Right kidney (tissue), 9 donors: ENCODE results near the gene NR1H2.
"Not testable (repeated sequence)": the region's sequence is repeated elsewhere in the genome, so short reads cannot be mapped to it uniquely, and the experiment has no call there.

Experiments
- DNase-seq: peaks from one replicate; pipeline ENCODE4 v3.0.0-alpha.2; 2016
- long read RNA-seq, 8 donors: transcript quantifications; one replicate each; lab custom pipeline, GENCODE V29; 2026

NR1H2 gene
- long read RNA-seq, donor 1, transcript NR1H2-201 (10 exons, 1,998 nt): major isoform, 19 of 34 reads
- long read RNA-seq, donor 1, partial matches to known transcripts: 13 of 34 reads
- long read RNA-seq, donor 1, other reads (novel, unspliced or antisense): 0 of 34 reads
- long read RNA-seq, donor 2, transcript NR1H2-201 (10 exons, 1,998 nt): major isoform, 5 of 7 reads
- long read RNA-seq, donor 2, partial matches to known transcripts: 0 of 7 reads
- long read RNA-seq, donor 2, other reads (novel, unspliced or antisense): 0 of 7 reads
- long read RNA-seq, donor 3, partial matches to known transcripts: 5 of 8 reads
- long read RNA-seq, donor 3, other reads (novel, unspliced or antisense): 0 of 8 reads
- long read RNA-seq, donor 4, transcript NR1H2-201 (10 exons, 1,998 nt): major isoform, 11 of 16 reads
- long read RNA-seq, donor 4, partial matches to known transcripts: 5 of 16 reads
- long read RNA-seq, donor 4, other reads (novel, unspliced or antisense): 0 of 16 reads
- long read RNA-seq, donor 5, transcript NR1H2-201 (10 exons, 1,998 nt): major isoform, 17 of 24 reads
- long read RNA-seq, donor 5, partial matches to known transcripts: 7 of 24 reads
- long read RNA-seq, donor 5, other reads (novel, unspliced or antisense): 0 of 24 reads
- long read RNA-seq, donor 6, transcript NR1H2-201 (10 exons, 1,998 nt): major isoform, 14 of 14 reads
- long read RNA-seq, donor 6, partial matches to known transcripts: 0 of 14 reads
- long read RNA-seq, donor 6, other reads (novel, unspliced or antisense): 0 of 14 reads
- long read RNA-seq, donor 7, transcript NR1H2-201 (10 exons, 1,998 nt): major isoform, 15 of 52 reads
- long read RNA-seq, donor 7, partial matches to known transcripts: 36 of 52 reads
- long read RNA-seq, donor 7, other reads (novel, unspliced or antisense): 0 of 52 reads
- long read RNA-seq, donor 8, transcript NR1H2-201 (10 exons, 1,998 nt): major isoform, 14 of 17 reads
- long read RNA-seq, donor 8, partial matches to known transcripts: 0 of 17 reads
- long read RNA-seq, donor 8, other reads (novel, unspliced or antisense): 0 of 17 reads

- DNase-seq: peak; percentile 83
Measured at GRCh38 chr19:50376166-50377050, at the start of gene NR1H2. Gene NR1H2 (plus strand): TSS chr19:50376457. CDS start chr19:50377606, 1,149 bp downstream.

GRCh38 chr19:50327013-50327412 lies 49.2 kb upstream of the NR1H2 start:
- no peak for DNase-seq

DNA sequence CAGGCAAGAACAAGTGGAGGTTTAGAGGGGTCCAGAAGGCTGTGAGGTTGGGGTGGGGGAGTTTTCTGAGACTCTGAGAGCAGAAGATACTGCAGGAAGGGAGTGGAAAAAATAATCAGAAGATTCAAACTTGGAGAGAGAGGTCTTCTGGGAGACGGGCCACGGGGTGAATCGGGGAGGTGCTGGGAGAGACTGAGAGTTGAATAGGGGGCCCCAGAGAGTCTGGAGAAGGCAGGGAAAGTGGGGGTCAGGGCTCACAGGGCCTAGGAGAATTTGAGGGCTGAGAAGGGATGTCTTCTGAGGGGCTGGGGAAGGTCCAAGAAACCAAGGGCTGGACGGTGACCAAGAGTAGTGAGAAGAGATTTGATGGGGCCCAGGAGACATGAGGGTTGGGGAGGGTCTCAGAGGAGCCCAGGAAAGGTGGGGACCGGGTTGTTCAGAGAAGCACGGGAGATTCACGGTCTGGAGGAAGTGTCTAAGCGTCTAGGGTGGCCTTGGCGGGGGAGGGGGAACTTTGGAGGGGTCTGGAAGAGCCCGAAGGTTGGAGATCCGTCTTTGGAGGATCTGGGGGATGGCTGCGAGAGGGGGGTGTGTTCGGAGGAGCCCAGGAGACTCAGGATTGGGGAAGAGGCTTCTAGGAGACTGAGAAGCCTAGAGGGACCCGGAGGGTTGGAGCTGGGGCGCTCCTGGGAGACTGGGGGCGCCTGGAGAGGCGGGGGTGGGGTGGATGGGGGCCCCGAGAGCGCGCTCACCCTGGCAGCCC lies 48.6 kb upstream of the NR1H2 start:
- no peak for DNase-seq

DNA sequence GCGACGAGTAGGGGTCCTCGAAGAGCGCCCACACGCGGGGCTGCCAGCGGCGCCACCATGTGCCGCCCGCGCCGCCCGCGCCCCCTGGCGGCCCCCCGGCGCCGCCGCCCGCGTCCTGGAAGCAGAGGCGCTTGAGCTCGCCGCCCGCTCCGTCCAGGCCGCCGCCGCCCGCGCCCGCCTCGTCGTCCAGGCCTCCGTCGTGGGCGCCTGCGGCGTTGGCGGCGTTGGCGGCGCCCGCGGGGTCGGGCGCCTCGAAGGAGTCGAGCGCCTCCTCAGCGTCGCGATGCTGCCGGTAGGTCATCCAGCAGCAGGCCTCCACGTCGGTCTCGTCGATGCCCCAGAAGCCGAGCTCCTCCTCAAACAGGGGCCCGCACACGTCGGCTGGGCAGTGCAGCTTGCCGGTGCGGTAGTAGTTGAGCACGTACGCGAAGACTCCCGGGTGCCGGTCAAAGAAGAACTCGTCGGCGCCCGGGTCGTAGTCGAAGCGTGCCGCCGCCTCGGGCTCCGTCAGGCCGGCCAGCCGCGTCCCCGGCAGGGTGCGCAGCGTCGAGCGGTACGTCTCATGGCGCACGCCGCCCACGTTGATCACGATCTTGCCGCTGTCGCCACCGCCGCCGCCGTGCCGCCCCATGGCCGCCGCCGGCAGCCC lies 47.9 kb upstream of the NR1H2 start:
- peak; percentile 59 for DNase-seq

DNA sequence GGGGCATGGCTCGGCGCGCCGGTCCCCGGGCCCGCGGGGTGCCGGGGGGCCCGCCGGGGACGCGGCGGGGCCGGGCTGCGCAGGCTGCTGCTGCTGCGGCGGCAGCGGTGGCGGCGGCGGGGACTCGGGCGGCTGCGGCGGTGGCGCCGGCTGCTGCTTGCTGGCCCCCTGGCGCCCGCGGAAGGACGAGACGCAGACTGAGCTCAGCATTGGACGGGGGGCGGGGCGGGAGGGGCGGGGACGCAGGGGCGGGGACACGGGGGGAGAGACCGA lies 47.4 kb upstream of the NR1H2 start:
- DNase-seq: no peak

- DNase-seq: peak; percentile 83
Measured at GRCh38 chr19:50329146-50329925, 46.9 kb upstream of the NR1H2 start, which contains the start of gene KCNC3. Gene KCNC3 (minus strand): TSS chr19:50329377. CDS start chr19:50329082, 295 bp downstream.

- not testable (repeated sequence) for DNase-seq
Measured at GRCh38 chr19:50329926-50330294, 46.3 kb upstream of the NR1H2 start.

DNA sequence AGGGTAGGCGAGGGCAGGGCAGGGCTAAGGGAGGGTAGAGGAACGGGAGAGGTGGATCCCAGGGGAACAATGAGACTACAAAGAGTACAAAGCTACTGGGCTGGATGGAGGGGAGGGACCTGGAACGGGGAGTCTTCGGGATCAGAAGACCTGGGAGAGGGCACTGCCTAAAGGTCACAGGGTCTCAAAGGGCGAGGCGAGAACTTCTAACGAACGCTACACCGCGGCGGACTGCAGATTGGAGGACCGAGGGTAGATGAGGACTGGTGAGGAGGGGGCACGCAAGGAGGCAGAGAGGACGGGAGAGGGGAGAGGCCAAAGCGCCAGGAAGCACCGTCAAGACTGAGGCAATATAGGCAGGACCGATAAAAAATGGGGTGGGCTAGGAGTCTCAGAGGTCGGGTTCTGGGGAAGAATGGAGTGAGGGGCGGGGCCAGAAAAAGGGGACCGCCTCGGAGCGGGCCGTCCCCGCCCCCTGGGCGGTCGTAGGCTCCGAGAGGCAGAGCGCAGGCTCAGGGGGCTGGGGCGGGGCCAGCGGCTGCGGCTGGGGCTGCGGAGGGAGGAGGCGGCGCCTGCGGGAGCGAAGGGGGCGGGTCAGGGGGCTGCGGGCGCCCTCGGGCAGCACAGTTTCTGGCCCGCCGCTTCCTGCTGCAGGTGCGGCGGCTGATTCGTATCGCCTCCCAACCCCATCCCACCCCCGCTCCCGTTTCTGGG lies 45.7 kb upstream of the NR1H2 start:
- DNase-seq: peak; percentile 76

DNA sequence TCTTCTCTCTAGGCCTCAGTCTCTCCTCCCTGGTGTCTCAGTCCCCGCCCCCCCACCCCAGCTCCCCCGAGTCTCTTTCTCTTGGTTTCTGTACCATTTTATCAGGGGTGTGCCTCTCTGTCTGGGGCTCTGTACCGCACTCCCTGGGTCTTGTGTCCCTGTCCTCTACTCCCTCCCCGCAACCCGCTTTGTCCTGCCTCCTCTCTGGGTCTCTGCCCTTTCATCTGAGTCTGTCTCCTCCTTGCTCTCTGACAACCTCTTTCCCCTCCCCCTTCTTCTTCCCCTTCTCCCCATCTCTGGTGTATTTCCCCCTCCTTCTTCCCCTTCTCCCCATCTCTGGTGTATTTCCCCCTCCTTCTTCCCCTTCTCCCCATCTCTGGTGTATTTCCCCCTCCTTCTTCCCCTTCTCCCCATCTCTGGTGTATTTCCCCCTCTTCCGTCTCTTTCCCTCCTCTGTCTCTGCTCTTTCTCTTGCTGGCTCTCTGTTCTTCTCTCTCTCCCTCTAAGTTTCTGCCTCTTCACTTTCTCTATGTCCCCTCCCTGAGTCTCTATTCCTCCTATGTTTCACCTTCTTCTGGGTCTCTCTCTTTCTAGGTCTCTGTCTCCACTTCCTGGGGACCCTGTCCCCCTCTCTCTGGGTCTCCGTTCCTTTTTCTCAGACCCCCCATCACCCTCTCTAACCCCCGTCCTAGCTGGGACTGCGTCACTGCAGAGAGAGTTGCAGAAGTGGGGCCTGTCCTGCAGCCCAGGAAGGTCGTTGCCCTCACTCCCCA lies 44.9 kb upstream of the NR1H2 start:
- DNase-seq: no peak

- no peak for DNase-seq
Measured at GRCh38 chr19:50331994-50332243, 44.3 kb upstream of the NR1H2 start.

DNA sequence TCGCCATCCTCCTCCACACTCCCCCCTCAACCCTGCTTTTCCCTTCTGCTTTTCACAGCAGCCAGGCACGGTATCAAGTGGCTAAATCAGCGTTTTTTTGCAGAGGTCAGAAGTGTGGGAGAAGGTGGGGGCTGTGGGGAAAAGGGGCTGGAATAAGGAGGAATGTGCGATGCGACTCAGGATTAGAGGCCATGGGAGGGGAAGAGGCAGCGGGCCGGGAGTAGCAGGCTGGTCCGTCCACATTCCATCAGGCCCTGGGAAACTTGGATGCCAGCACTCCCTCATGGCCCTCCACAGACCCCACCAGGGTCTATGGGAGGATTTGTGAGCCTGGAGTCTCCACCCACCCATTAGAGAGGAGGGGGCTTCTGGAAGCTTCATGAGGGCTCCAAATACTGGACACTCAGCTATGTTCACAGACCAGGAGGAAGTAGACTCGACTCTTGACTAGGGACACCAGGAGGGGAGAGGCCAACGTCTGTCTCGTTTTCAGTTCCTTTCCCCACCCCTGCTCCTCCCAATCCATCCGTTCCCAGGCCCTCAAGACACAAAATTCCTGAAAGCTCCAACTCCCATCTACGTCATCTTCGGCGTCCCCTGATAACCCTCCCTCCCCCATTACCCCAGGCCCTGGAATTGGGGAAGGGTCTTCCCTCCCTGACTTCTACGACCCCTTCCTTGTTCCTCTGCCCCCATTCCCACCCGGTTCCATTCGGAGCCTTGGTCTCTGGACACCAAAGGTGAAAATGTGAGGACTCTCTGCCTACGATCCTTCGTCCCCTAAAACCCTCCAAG lies 43.8 kb upstream of the NR1H2 start:
- peak; percentile 69 for DNase-seq

- DNase-seq: peak; percentile 97
Measured at GRCh38 chr19:50333235-50333736, 43.0 kb upstream of the NR1H2 start.

- peak; percentile 99 for DNase-seq
Measured at GRCh38 chr19:50333737-50334617, 42.3 kb upstream of the NR1H2 start.

DNA sequence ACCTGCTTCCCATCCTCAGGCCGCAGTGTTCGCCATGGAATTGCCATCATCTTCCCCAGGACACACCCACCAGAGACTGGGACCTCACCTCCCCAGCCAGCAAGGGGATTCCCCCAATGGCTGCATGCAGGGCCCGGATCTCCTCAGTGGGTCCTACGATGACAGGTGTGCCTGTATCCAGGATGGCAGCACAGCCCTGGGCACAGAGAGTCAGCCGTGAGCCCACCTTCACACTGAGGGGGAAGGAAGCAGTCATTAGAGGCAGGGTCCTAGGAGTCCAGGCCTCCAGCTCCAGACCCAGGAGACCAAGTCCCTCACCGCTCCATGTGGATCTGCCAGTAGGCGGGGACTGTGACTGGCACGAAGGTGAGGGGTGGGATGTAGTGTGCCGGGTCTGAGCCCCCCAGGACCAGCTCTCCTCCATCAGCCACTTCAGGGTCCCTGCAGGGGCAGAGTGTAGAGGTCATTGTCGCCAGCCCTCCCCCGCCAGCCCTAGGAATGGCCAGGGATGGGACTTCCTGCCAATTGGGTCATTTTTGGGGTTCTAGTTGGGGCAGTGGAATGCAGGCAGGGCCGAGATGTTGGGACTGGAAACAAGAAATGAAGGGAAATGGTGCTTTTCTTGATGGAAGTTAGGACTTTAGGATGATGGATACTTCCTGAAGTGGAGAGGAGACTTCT lies 41.4 kb upstream of the NR1H2 start:
- no peak for DNase-seq

- not testable (repeated sequence) for DNase-seq
Measured at GRCh38 chr19:50337031-50337430, 39.2 kb upstream of the NR1H2 start.

GRCh38 chr19:50340331-50340730 lies 35.9 kb upstream of the NR1H2 start:
- no peak for DNase-seq
